Tongue (tissue), 2 donors: ENCODE results near the gene CYB561. TPM values are rescaled to one million over a fixed set of nuclear protein-coding genes. Genes with fewer than 3 reads are reported as not detected.

Source experiments
- DNase-seq: peaks from one replicate; pipeline ENCODE4 v3.0.0-alpha.2; 2015
- total RNA-seq: library from RNA; depleted of rRNA; stranded (reverse); fragments of >200 nt; gene quantifications from one replicate; pipeline ENCODE4 v1.2.3, GENCODE V29; 2014

CYB561 gene, protein sequence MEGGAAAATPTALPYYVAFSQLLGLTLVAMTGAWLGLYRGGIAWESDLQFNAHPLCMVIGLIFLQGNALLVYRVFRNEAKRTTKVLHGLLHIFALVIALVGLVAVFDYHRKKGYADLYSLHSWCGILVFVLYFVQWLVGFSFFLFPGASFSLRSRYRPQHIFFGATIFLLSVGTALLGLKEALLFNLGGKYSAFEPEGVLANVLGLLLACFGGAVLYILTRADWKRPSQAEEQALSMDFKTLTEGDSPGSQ
- total RNA-seq, result 17.4 TPM

- DNase-seq, result peak; percentile 76
These were observed at the start of gene CYB561 for GRCh38 chr17:63445954-63446752. CYB561 (minus strand) TSS chr17:63446306; CDS start chr17:63437547, 8,759 bp downstream.

- peak; percentile 67 for DNase-seq
These were observed 49.4 kb upstream of the CYB561 start for GRCh38 chr17:63495491-63495890.

GRCh38 chr17:63494300-63494928 lies 48.3 kb upstream of the CYB561 start:
- DNase-seq, result no peak

DNA sequence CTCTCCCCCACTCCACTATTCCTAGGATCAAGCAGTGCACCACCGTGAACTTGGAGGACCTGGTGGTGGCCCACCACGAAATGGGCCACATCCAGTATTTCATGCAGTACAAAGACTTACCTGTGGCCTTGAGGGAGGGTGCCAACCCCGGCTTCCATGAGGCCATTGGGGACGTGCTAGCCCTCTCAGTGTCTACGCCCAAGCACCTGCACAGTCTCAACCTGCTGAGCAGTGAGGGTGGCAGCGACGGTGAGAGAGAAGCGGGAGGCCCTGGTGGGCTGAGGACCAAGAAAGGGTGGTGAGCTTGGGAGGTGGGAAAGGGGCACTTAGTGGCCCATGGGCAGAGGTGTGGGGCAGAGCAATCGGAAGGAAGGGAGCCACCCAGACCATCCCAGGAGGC lies 47.3 kb upstream of the CYB561 start:
- DNase-seq, result no peak

GRCh38 chr17:63492940-63493339 lies 46.8 kb upstream of the CYB561 start:
- peak; percentile 24 for DNase-seq

- peak; percentile 49 for DNase-seq
These were observed 46.0 kb upstream of the CYB561 start for GRCh38 chr17:63491977-63492618.

- DNase-seq, result no peak
These were observed 45.3 kb upstream of the CYB561 start for GRCh38 chr17:63491413-63491812.

DNA sequence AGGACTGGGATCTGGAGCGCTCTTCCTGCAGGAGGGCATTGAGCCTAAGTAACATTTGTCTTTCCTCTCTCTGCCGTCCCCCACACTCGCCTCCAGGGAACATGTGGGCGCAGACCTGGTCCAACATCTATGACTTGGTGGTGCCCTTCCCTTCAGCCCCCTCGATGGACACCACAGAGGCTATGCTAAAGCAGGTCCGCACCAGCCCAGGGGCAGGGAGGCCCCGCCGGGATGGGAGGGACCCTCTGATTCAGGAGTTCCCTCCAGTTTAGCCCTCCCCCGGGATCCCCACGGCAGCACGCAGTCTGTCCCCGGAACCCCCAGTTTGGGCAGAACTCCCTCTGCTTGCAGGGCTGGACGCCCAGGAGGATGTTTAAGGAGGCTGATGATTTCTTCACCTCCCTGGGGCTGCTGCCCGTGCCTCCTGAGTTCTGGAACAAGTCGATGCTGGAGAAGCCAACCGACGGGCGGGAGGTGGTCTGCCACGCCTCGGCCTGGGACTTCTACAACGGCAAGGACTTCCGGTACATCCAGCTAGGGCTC lies 44.8 kb upstream of the CYB561 start:
- DNase-seq, result no peak

DNA sequence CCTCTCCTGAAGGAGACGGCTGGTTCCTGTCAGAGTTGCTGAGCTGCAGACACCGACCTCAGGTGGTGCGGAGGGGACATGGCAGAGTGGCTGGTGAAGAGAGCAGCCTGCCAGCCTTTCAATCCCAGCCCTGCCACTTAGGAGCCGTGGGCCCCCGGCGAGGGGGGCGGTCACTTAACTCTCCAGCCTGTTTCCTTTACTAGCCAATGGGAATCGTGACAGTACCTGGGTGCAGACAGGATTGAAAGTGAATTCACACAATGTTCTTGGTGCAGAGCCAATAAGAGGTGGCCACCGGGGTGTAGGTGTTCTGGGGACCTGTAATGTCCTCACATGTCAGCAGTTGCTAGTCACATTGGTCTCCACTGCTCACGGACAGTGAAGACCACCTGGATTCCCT lies 44.2 kb upstream of the CYB561 start:
- no peak for DNase-seq

DNA sequence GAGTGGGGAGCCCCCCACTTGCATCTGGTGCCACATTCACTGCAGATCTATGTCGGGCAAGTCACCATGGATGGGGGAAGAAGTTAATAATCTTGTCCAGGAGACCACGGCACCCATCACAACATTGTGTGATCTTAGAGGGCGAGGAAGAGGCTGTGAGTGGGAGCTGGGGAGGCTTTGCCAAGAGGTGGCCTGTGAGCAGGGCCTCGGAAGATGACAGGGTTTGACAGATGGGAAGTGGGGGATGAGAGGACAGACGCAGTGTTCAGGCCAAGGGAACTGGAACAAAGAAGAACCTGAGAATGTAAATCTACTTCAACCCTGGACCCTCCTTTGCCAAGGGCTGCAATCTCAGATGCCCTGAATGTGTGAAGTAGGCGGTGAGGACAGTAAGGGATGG lies 43.2 kb upstream of the CYB561 start:
- DNase-seq, result no peak

- DNase-seq, result no peak
These were observed 42.7 kb upstream of the CYB561 start for GRCh38 chr17:63488851-63489250.

- DNase-seq, result no peak
These were observed 40.9 kb upstream of the CYB561 start for GRCh38 chr17:63487014-63487339.

GRCh38 chr17:63486317-63487013 lies 40.4 kb upstream of the CYB561 start:
- no peak for DNase-seq

GRCh38 chr17:63483655-63484575 lies 37.8 kb upstream of the CYB561 start:
- DNase-seq, result no peak

- no peak for DNase-seq
These were observed 36.9 kb upstream of the CYB561 start for GRCh38 chr17:63483038-63483437.

DNA sequence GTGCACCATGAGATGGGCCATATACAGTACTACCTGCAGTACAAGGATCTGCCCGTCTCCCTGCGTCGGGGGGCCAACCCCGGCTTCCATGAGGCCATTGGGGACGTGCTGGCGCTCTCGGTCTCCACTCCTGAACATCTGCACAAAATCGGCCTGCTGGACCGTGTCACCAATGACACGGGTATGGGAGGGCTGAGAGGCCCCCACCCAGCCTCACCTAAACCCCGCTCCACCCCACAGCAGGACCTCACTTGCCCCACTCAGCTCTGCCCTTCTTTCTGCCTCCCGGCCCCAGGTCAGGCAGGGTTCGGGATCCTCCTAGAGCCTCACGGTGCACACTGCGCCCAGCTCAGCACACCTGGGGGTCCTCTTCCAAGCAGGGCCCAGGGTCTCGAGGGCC lies 36.4 kb upstream of the CYB561 start:
- DNase-seq, result no peak

DNA sequence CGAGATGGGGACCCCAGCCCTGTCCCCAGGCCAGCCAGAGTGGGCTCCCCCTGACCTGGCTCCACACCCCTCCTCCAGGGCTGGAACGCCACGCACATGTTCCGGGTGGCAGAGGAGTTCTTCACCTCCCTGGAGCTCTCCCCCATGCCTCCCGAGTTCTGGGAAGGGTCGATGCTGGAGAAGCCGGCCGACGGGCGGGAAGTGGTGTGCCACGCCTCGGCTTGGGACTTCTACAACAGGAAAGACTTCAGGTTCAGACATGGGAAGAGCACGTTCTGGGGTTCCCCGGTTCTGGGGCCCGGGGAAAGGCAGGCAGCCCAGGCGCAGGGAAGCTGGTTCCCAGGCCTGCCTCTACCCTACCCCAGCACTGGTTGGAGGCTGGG lies 35.4 kb upstream of the CYB561 start:
- DNase-seq, result no peak

DNA sequence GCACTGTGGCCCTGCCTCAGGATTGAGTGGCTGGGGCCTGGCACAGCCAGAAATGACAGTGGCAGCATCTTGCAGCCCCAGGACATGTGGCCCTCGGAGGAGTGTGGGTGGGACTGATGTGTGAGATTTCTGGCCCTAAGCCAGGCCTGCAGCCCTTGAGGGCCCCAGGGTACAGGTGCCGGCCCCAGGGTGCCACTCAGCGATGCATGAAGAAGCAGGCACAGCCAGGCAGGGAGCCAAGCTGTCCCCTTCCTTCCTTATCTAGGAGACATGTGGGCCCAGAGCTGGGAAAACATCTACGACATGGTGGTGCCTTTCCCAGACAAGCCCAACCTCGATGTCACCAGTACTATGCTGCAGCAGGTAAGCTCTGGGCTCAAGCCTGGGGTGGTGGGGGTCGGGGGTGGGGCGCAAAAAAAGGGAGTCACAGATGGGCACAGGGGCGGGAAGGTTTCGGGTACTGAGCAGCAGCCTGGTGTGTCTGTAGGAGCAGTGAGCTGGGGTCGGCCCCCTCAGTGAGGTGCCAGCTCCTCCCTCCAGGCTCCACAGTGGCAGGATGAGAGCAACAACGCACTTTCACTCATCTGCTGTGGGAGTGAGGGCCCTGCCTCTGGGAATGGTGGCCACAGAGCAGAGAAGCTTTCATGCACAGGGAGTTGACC lies 34.9 kb upstream of the CYB561 start:
- no peak for DNase-seq

GRCh38 chr17:63480192-63480784 lies 34.2 kb upstream of the CYB561 start:
- DNase-seq, result no peak
